Ovary (tissue), 9 donors: ENCODE data around the gene CCNA2. TPM values are rescaled to one million over a fixed set of nuclear protein-coding genes. Genes with fewer than 3 reads are reported as not detected.

Experiments
- DNase-seq, 5 donors: peaks; one replicate each; pipeline ENCODE4 v3.0.0-alpha.2; 2019 to 2020
- H3K27ac ChIP-seq, 2 donors: fragments of 200-600 bp; one replicate each; pipeline versions ENCODE4 v1.5.1 to v1.8.0; 2019 to 2022
- H3K27me3 ChIP-seq: fragments of 200-600 bp; one replicate; pipeline ENCODE4 v1.8.0; 2022
- H3K36me3 ChIP-seq: fragments of 200-600 bp; sonication (generic); one replicate; pipeline ENCODE4 v1.5.1; 2019
- H3K4me1 ChIP-seq: one replicate; pipeline ENCODE4 v1.8.1; 2013; ENCODE audit warnings: mild to moderate bottlenecking, moderate library complexity; ENCODE audit not compliant: insufficient read depth
- H3K4me3 ChIP-seq: fragments of 200-600 bp; sonication (generic); one replicate; pipeline ENCODE4 v1.5.1; 2017
- H3K9me3 ChIP-seq, 2 donors: fragments of 200-600 bp in 1 of 2; sonication (generic) in 1 of 2; one replicate each; pipeline versions ENCODE4 v1.5.1 to v1.8.1; 2013 to 2019; ENCODE audit warnings: mild to moderate bottlenecking in 1 of 2, moderate library complexity in 1 of 2
- CTCF ChIP-seq, 3 donors: fragments of 450-650 bp in 2 of 3; fragments of 200-600 bp in 1 of 3; IDR thresholded peaks; one replicate each; pipeline versions ENCODE4 v1.5.1 to v1.8.0; 2016 to 2022; ENCODE audit warnings: antibody characterized with exemption in 3 of 3, mild to moderate bottlenecking in 1 of 3
- EP300 ChIP-seq: sonication (generic); formaldehyde crosslinking; IDR thresholded peaks from one replicate; pipeline ENCODE4 v1.6.1; 2017; ENCODE audit warnings: antibody characterized with exemption
- POLR2A ChIP-seq: fragments of 450-650 bp; IDR thresholded peaks from one replicate; pipeline ENCODE4 v1.6.1; 2017; ENCODE audit warnings: antibody characterized with exemption, mild to moderate bottlenecking, moderate library complexity
- WGBS, 3 donors: extraction: QIAGEN DNeasy Blood & Tissue Kit in 1 of 3; methylation state at CpG; one replicate each; pipeline versions ENCODE4 v1.1.5 to v1.1.7; 2013 to 2017; 5-methylcytosine and 5-hydroxymethylcytosine counted together
- intact Hi-C, 4 donors: fragments of 100-400 bp; cut with DNase I; formaldehyde crosslinking; loops; one replicate each; pipeline versions ENCODE4 v1.11.0 to v1.15.1; 2022 to 2023
- polyA plus RNA-seq, 2 donors: library from polyadenylated mRNA; stranded (reverse); fragments of 200-250 nt in 1 of 2; fragments of 350-450 nt in 1 of 2; fragmentation: Illumina TruSeq in 1 of 2; extraction: RNeasy Lipid Tissue Mini Kit (QIAGEN cat#74804) in 1 of 2; gene quantifications; one replicate each; pipeline ENCODE4 v1.2.3, GENCODE V29; 2013 to 2014
- total RNA-seq, 7 donors: library from RNA; depleted of rRNA in 2 of 7; stranded (reverse); fragments of >200 nt in 2 of 7; fragmentation: NEBNext Ultra II Directional in 3 of 7; extraction: Animal tissue kit (Norgen Biotek cat#: 25700) in 3 of 7; gene quantifications; one replicate each; pipeline versions ENCODE4 v1.1.0 to v1.2.4, GENCODE V29; 2016 to 2023
- donor health status: DM: no; HTN: no; CAD: no; lungs with moderate emphysema.
- donor health status: DM: no; HTN: no; CAD: no.
- donor health status: Bipolar disorder and iron deficiency.
- donor health status: DM: yes; HTN: yes; CAD: no.
- donor health status: DM: no; HTN: no; CAD: no.
- donor health status: DM: yes; HTN: yes; CAD: no.

CCNA2 gene
- total and polyA plus RNA-seq, 9 donors = 0.65 to 3.3 (median 1.4) TPM

- no peaks in the 10 kb centered on the region for H3K9me3 ChIP-seq
- no peak overlapping the region for H3K27ac ChIP-seq
- TF ChIP-seq EP300 = no peak
- TF ChIP-seq CTCF (IDR thresholded peaks at IDR 0.05) = no peak
- H3K27me3 ChIP-seq = no peaks in the 10 kb centered on the region
- no peak for DNase-seq
- H3K4me3 ChIP-seq = no peak overlapping the region
- no peaks in the 10 kb centered on the region for H3K4me1 ChIP-seq
- no peaks in the 10 kb centered on the region for H3K36me3 ChIP-seq
- WGBS, 3 donors = 59 to 63% (median 62%) methylated on average over 5 of the region's 5 CpGs
- intact Hi-C loops = no loop called here
These were observed 32.2 kb downstream of the CCNA2 start for GRCh38 chr4:121791481-121791880.

- no peaks in the 10 kb centered on the region for H3K9me3 ChIP-seq
- H3K27me3 ChIP-seq = no peaks in the 10 kb centered on the region
- DNase-seq = no peak
- H3K4me3 ChIP-seq = no peak overlapping the region
- TF ChIP-seq EP300 (no peak), CTCF (IDR thresholded peaks at IDR 0.05) (no peak), POLR2A (no peak)
- no peak overlapping the region for H3K27ac ChIP-seq
- intact Hi-C loops = no loop called here
- no peaks in the 10 kb centered on the region for H3K4me1 ChIP-seq
- H3K36me3 ChIP-seq = no peaks in the 10 kb centered on the region
These were observed 32.7 kb downstream of the CCNA2 start for GRCh38 chr4:121790976-121791375.

- no peak for TF ChIP-seq EP300
- TF ChIP-seq CTCF (IDR thresholded peaks at IDR 0.05) = no peak
- no peak for TF ChIP-seq POLR2A
- no peak for DNase-seq
- intact Hi-C loops = no loop called here
- Histone ChIP-seq H3K4me1 (no peaks in the 10 kb centered on the region), H3K27ac (no peak overlapping the region), H3K9me3 (no peaks in the 10 kb centered on the region), H3K4me3 (no peak overlapping the region), H3K36me3 (no peaks in the 10 kb centered on the region), H3K27me3 (no peaks in the 10 kb centered on the region)
- 51 to 56% (median 54%) methylated on average over 3 of the region's 3 CpGs for WGBS, 3 donors
These were observed 33.5 kb downstream of the CCNA2 start for GRCh38 chr4:121789960-121790829.

- Histone ChIP-seq H3K27ac (no peak overlapping the region), H3K27me3 (no peaks in the 10 kb centered on the region), H3K9me3 (no peaks in the 10 kb centered on the region), H3K4me1 (no peaks in the 10 kb centered on the region), H3K36me3 (no peaks in the 10 kb centered on the region), H3K4me3 (no peak overlapping the region)
- DNase-seq = no peak
- no peak for TF ChIP-seq EP300
- TF ChIP-seq CTCF (IDR thresholded peaks at IDR 0.05) = no peak
- TF ChIP-seq POLR2A = no peak
- 10 to 20% (median 17%) methylated on average over 1 of the region's 1 CpG for WGBS, 3 donors
- intact Hi-C loops = no loop called here
These were observed 34.2 kb downstream of the CCNA2 start for GRCh38 chr4:121789455-121789854.
